GM12865 (cell line): ENCODE data around the gene HSPG2.

Source experiments
- DNase-seq: peaks from one replicate; pipeline ENCODE4 v3.0.0; 2010; ENCODE audit warnings: low read depth
- H3K4me3 ChIP-seq: 2 replicates; pipeline ENCODE4 v1.5.1; 2011; ENCODE audit warnings: mild to moderate bottlenecking, low read depth, low read length, control low read depth
- TF ChIP-seq, protein P1 (sequence below): IDR thresholded peaks from 2 replicates; pipeline ENCODE4 v1.5.1; 2011; ENCODE audit warnings: low read length, control low read depth, low read depth, inconsistent platforms; ENCODE audit not compliant: insufficient read depth; ENCODE audit errors: missing control alignments

The HSPG2 gene

DNA sequence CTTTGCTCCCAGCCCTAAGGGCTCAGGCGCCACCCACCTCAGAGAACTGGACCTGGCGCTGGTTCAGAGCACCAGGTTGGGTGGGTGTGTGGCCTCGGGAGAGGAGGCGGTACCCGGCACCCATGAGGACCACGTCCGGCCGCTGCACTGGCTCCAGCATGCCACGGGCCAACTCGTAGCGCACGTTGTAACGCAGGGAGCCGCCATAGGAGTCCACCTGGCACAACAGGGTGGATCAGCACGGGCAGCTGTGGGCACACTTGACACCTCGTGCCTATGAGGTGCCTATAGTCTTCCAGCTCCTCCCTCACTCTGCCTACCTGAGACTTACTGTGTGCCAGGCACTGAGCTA is 56.5 kb downstream of the HSPG2 start:
- TF ChIP-seq, protein P1, sequence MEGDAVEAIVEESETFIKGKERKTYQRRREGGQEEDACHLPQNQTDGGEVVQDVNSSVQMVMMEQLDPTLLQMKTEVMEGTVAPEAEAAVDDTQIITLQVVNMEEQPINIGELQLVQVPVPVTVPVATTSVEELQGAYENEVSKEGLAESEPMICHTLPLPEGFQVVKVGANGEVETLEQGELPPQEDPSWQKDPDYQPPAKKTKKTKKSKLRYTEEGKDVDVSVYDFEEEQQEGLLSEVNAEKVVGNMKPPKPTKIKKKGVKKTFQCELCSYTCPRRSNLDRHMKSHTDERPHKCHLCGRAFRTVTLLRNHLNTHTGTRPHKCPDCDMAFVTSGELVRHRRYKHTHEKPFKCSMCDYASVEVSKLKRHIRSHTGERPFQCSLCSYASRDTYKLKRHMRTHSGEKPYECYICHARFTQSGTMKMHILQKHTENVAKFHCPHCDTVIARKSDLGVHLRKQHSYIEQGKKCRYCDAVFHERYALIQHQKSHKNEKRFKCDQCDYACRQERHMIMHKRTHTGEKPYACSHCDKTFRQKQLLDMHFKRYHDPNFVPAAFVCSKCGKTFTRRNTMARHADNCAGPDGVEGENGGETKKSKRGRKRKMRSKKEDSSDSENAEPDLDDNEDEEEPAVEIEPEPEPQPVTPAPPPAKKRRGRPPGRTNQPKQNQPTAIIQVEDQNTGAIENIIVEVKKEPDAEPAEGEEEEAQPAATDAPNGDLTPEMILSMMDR: no peak
- no peak for DNase-seq
- H3K4me3 ChIP-seq: no peak overlapping the region

DNA sequence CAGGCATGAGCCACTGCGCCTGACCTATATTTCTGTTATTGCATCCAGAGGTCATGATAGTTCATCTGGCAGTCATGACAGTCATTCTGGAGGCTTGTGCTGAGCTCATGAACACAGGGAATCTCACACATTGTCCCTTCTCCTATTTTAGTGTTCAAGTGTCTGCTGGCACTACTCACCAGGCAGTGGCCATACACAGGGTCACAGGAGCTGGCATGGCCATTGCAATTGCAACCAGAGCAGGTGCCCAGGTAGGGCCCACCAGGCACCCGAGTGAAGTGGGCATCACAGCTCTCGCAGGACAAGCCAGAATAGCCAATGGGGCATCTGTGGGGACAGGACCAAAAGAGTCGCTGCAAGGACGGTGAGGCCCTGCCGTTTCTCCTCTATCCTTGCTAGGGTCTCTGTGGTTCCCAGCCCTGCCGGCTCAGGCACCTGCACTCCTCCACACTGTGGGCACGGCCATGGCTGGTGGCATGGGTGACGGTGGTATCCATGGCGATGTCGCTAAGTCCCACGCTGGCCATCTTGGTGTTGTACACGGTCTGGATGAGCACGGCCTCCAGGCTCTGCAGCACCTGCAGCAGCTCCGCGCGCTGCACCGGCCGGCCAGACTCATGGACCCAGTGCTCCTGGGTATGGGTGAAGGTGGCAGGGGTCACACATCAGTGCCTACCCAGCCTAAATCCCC is 57.0 kb downstream of the HSPG2 start:
- H3K4me3 ChIP-seq: no peak overlapping the region
- TF ChIP-seq, protein P1: no peak
- DNase-seq: no peak

DNA sequence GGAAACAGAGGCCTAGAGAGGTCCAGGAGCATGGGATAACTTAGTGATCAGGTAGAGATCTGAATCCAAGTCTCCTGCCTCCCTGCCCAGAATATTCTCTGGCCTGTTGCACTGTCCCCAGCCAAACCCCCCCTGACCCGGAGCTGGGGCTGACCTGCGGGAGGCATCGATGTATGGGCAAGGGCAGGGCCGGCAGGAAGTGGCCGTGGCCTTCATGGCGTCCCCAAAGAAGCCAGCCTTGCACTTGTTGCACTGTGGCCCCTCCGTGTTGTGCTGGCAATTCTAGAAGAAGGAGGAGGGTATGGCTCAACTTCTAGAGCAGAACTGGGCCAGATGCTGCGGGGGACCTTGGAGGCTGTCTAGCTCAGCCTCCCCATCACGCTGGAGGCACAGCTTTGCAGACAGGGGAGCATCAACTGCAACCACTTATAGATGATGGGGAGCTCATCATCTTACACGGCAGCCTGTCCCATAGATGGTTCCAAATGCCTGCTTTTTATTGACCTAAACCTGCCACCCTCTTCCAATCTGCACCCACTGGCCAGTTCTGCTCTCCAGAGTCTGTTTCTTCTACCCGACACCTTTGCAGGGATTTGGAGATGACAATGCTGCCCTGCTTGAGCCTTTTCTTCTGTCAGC is 58.2 kb downstream of the HSPG2 start:
- TF ChIP-seq, protein P1: no peak
- H3K4me3 ChIP-seq: no peak overlapping the region
- no peak for DNase-seq

DNA sequence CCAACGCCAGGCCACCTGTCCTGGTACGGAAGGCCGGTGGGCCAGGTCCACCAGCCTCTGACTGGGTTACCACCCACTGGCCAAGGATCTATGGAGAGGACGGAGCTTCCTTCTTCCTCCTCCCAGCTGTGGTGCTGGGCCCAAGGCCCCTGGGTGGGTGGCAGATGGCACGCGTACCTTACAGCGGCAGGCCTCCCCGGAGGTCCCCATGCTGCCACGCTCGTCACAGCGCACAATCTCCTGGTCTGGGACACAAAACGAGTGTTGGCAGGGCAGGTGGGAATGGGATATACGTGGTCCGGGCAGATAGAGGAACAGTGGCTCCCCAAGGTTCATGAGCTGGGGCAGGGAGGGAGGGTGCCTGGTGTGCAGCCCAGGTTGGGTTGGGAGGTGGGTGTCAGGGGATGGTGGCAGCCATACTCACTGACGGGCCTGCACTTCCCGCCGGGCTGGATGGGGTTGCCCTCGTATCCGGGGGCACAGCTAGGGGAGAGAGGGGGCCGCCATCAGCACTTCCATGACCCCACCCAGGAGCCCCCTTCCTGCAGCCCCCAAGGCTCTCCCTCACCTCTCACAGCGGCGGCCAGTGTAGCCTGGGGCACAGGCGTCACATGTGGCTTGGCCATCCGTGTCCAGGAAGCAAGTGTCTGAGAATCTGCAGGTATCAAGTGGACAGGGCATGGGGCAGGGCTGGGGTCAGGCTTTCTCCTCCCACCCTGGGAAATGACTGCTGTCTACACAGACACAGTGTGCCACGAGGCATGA is 58.9 kb downstream of the HSPG2 start:
- no peak for DNase-seq
- TF ChIP-seq, protein P1: no peak
- no peak overlapping the region for H3K4me3 ChIP-seq

DNA sequence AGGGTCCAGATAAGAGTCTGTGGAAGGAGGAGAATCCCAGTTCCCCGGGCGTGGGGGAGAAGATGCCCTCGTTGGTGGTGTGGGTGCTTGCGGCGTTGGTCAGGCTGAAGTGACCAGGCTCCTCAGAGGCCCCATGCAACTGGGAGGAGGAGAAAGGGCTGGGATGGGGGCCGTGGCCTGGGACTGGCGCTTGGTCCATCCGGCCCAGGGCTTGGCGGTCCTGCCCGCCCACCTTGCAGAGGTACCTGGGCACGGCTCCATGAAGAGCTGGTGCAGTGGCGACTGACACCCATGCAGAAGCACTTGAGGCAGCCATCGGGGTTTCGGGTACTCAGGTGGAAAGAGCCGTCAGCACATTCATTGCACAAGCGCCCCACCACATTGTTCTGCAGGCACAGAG is 60.8 kb downstream of the HSPG2 start:
- DNase-seq: no peak
- TF ChIP-seq, protein P1: no peak
- H3K4me3 ChIP-seq: no peak overlapping the region

DNA sequence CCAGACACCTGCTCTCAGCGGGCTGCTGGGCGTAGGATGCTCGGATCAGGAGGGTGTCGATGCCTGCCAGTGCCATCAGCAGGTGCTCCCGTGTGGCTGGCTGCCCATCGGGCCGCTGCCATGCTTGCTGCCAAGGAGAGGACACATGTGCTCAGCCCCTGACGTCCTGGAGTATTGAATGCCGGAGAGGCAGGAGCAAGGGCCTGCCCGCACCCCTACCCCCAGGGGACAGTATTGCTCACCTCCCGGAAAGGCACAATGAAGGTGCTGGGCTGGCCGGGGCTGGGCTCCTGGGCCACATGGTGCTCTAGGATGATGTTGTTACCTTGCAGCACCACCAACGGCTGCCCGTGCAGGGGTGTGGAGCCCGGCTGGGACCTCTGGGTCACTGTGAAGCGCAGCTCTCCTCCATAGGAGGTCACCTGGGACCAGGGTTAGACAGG is 61.5 kb downstream of the HSPG2 start:
- no peak for DNase-seq

More for the DNA sequence above, 61.5 kb downstream of the HSPG2 start:
- TF ChIP-seq, protein P1: no peak
- no peak overlapping the region for H3K4me3 ChIP-seq
